ENCODE data around the gene LRRC3.

The LRRC3 gene

DNA sequence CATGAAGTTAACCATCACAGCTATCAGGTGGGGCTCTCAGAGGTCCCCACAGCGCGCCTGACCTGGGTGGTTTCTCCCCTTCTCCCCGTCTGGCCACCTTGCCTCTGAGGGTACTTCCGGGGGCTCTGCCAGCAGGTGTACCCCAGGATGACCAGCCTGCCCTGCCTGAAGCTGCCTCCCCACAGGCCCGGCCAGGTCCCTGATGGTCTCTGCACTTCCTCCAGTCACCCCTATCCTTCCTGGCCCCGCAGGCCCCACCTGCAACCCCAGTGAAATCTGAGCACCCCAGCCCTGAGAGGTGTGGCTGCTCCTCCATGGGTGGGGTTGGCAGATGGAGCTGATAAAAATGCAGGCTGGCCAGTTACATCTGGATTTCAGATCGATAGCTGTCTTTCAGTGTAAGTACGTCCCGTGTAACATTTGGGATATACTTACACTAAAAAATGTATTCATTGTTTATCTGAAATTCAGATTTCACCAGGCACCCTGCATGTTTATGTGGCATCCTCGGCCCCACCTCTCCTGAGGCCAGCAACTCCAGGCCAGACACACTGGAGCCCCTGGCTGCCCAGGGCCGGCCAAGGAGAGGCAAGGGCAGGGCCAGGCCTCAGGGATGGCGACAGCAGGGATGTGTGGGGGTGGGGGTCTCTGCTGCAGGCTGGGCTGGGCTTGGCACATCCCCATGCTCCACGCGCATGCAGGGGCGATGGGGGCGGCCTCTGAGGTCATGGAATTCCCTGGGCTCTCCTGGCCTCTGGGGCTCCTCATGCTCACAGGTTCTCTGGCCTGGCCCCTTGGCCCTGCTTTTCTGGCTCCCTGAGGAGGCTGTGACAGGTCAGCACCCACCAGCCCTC, 25.1 kb downstream of the LRRC3 start:
- DNase-seq, result no peak

GRCh38 chr21:44482581-44483287, 27.4 kb downstream of the LRRC3 start:
- DNase-seq, result no peak

GRCh38 chr21:44483288-44484237, 28.3 kb downstream of the LRRC3 start:
- DNase-seq, result no peak

DNA sequence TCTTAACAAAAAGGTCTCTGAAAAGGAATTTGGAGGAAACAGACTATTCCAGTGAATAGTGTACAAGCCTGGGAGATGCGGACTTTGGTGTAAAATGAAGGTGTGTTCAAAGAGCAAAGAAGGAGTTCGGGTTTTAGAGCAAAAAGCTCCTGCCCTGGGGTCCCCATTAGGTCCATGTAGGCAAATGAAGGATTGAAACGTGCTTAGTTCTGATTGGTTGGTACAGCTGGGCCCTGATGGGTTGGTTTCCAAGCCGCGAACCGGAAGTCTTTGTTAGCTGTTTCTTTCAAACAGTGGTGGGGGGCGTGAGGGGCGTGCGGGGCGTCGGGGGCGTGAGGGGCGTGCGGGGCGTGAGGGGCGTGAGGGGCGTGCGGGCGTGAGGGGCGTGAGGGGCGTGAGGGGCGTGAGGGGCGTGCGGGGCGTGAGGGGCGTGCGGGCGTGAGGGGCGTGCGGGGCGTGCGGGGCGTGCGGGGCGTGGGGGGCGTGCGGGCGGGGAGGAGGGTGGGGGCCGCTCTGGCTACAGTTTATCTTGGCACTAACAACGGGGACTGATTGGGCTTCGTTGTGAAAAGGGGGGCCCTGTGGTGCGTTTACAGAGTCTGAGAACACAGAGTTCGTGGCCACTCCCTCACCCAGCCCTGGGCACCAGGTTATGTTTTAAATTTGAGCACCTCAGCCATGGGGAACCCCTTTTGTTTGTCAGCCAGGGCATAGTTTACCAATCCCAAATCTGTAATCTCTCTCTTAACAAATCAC, 29.4 kb downstream of the LRRC3 start:
- DNase-seq, result no peak

- peak in 2 of 5 donors; percentile 29 to 42 for DNase-seq
Measured at GRCh38 chr21:44485254-44485793, 30.0 kb downstream of the LRRC3 start.

DNA sequence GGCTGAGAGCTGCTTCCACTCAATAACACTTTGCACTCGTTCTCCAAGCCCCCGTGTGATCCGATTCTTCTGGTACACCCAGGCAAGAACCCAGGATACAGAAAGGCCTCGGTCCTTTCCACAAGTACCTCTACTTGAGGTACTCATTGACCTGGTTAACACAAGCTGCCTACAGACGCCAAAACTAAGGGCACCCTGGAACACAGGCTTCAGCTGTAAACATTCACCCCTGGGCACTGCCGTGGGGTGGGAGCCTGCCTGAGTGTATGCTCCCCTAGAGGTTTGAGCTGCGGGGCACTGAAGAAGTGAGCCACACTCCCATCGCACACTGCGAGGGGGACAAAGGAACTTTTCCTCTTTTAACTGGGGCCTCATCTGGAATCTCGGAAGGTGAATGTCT, 30.5 kb downstream of the LRRC3 start:
- DNase-seq, result no peak

GRCh38 chr21:44486302-44486701, 31.0 kb downstream of the LRRC3 start:
- DNase-seq, result no peak

GRCh38 chr21:44487831-44488230, 32.5 kb downstream of the LRRC3 start:
- DNase-seq, result peak in 2 of 5 donors; percentile 29 to 49

DNA sequence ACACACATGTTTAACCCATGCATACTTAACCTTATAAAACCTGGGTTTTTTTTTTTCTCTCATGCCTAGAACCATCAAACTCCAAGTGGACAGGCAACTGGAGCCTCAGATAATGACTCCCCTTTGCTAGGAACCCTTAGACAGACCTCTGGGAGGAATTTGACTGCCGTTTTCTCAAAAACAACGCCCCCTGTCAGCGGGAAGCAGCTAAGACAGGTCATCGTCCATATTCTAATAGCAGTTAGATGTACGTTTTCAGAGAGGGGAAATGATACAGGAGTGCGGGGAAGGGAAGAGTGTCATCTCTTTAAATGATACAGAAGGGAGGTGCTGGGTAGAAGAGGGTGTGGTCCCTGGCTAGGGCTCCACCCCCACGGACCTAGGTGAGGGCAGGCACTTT, 34.7 kb downstream of the LRRC3 start:
- no peak for DNase-seq

- DNase-seq, result no peak
Measured at GRCh38 chr21:44490405-44490804, 35.1 kb downstream of the LRRC3 start.

DNA sequence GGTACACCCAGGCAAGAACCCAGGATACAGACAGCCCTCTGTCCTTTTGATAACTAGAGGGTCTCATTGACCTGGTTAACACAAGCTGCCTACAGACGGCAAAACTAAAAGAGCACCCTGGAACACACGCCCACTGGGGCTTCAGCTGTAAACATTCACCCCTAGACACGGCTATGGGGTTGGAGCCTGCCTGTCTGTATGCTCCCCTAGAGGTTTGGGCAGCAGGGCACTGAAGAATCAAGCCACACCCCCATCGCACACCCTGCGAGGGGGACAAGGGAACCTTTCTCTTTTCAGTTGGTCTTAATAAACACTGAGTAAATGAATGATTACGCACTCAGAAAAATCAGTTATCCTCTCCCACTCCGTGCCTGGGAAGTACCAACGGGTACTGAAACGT, 35.5 kb downstream of the LRRC3 start:
- no peak for DNase-seq

DNA sequence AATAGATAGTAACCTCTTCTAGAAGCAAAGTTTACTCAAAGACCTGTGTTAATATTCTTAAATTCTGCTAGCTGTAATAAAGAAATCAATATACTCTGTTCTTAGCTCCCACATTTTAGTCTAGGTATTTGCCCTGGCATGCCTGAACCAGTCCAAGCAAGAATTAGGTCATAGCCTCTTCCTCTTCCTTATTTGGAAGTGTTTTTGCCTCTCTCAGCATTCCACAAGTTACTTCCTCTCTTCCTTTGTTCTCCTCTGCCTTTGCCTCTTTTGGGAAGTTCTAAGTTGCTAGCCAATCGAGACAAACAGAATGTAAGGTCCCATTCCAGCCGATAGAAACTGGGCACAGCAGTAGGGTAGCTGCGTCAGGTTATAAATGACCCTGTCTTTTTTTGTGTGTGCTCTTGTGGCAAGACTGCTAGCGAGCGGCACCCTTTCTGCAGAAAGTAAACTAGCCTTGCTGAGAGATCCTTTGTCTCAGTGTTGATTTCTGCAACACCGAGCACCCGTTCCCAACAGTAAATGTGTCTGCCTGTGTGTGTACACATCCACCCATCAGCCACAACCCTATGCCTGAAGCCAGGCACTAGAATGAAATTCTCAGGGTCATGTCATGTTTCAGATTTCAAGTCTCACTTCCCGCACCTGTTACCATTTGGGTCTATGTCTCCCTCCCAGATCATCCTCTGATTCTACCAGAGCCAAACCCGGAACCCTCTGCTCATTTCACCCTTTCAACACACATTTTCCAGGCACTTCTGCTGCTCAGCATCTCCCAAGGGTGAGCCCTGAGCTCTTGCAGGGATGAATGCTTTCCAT, 37.5 kb downstream of the LRRC3 start:
- DNase-seq, result no peak

- no peak for DNase-seq
Measured at GRCh38 chr21:44494418-44494817, 39.1 kb downstream of the LRRC3 start.

DNA sequence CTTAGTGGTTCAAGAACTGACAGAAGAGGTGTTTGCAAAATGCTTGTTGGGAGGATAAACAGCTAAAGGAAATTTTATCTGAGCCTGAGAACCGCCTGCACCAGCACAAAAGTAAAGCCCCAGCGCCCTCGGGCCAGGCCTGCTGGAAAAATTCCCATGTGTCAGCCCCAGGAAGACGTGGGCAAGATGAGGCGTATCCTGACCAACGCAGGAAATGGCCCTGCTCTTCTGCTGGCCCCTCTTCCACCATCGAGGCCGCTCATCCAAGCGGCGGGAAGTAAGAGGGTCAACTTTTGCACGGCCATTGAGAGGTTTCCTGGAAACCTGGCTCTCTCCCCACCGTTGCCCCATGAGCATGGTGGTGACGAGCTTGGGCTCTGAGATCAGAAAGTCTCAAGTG, 39.6 kb downstream of the LRRC3 start:
- no peak for DNase-seq

DNA sequence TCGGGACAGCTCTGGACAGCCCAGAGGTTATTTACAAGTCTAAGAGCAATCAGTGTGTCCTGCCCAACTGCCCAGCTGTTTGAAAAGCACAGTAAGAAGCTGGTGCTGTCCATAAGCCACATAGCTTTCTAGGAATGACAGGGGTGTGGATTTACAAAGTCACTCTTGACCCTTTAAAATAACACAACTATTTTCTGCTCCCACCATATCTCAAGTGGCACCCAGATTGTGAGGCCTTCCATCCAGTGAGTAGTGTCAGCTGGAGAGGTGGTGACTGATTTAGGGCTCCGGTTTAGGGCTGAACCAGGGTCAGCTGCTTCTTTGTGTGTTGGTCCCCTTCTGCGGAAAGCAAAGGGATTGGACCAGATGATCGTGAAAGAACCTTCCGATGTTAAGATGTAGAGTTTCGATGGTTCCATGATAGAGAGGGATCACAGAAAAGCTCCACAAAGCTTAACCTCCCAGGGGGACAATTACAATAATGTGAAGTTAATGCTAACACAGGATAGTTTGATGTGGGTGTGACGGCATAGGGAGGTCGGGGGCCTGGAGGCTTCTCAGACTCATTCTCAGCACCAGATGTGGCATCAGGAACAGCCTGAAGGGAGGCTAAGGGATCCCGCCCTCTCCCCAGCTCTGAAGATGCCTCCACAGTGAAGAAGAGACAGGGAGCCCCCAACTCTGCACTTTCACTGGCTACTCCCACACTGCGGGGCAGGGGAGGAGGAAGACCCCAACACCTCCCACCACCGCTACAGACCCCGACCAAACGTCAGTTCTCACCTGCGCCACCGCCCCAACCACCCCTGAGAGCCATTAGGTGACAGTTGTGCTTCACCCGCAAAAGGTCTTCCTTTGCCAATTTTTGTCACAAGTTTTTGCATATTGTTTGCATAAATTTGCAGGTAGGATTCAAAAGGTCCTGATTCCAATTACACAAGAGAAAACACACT, 40.6 kb downstream of the LRRC3 start:
- no peak for DNase-seq

GRCh38 chr21:44496564-44497550, 41.5 kb downstream of the LRRC3 start:
- DNase-seq, result no peak

DNA sequence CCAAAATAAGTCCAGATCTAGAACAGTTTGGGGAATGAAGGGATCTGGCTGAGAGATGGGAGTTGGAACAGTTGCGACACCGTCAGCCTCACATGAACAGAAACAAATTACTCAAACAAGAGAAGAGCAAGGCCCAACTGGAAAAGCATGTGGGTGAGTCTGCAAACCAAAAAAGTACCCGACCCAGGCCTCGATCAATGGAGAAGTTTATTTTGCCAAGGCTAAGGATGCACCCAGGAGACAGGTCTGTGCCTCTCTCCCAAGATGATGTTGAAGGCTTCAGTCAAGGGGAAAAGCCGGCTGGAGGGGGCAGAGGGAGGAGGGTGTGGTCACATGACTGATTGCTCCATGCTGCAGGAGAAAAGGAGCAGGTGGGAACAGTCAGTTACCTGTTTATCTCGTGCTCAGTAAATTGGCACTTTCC, 42.4 kb downstream of the LRRC3 start:
- no peak for DNase-seq
